ENCODE measurements around the gene SLC10A4.

- TF ChIP-seq CTCF (IDR thresholded peaks at IDR 0.05) (no peak), POLR2AphosphoS5 (IDR thresholded peaks at IDR 0.05; ENCODE audit: insufficient read depth in 1 of 2, low read depth in 1 of 2) (no peak), POLR2A (IDR thresholded peaks at IDR 0.05) (no peak)
These were observed 28.6 kb upstream of the SLC10A4 start for GRCh38 chr4:48454591-48454990.

All from vagina (tissue), 2 donors.